HUES64 (cell line): ENCODE data around the gene TMEM9. TPM values are rescaled to one million over a fixed set of nuclear protein-coding genes. Genes with fewer than 3 reads are reported as not detected.

Experiments used
- H3K27ac ChIP-seq: 2 replicates; pipeline ENCODE4 v1.7.0; 2013; ENCODE audit warnings: low read depth, low read length, inconsistent platforms
- H3K27me3 ChIP-seq: 2 replicates; pipeline ENCODE4 v1.6.1; 2013; ENCODE audit warnings: mild to moderate bottlenecking, low read length; ENCODE audit not compliant: insufficient read depth
- H3K36me3 ChIP-seq: 2 replicates; pipeline ENCODE4 v1.6.1; 2013; ENCODE audit warnings: mild to moderate bottlenecking, low read length; ENCODE audit not compliant: insufficient read depth
- H3K4me1 ChIP-seq: 2 replicates; pipeline ENCODE4 v1.6.1; 2013; ENCODE audit warnings: mild to moderate bottlenecking, low read length, moderate library complexity; ENCODE audit not compliant: insufficient read depth
- H3K4me3 ChIP-seq: 2 replicates; pipeline ENCODE4 v1.5.1; 2013; ENCODE audit warnings: mild to moderate bottlenecking, low read length, moderate library complexity
- H3K9ac ChIP-seq: 2 replicates; pipeline ENCODE4 v1.6.1; 2013; ENCODE audit warnings: mild to moderate bottlenecking, low read depth, low read length
- H3K9me3 ChIP-seq: 2 replicates; pipeline ENCODE4 v1.6.1; 2013; ENCODE audit warnings: low read depth, low read length; ENCODE audit not compliant: insufficient read depth
- WGBS: fragments of 150-250, 120-280 bp; methylation state at CpG from one replicate; pipeline ENCODE4 v1.1.7; 2013; ENCODE audit warnings: missing lambda C conversion rate; 5-methylcytosine and 5-hydroxymethylcytosine counted together
- polyA plus RNA-seq, 2 experiments: library from polyadenylated mRNA; stranded (reverse); fragments of 50-300 nt; gene quantifications; one replicate each; pipeline ENCODE4 v1.2.3, GENCODE V29; 2013

TMEM9 gene
- polyA plus RNA-seq (2013, experiment 1 of 2), result 70.2 TPM
- polyA plus RNA-seq (2013, experiment 2 of 2), result 71.6 TPM

DNA sequence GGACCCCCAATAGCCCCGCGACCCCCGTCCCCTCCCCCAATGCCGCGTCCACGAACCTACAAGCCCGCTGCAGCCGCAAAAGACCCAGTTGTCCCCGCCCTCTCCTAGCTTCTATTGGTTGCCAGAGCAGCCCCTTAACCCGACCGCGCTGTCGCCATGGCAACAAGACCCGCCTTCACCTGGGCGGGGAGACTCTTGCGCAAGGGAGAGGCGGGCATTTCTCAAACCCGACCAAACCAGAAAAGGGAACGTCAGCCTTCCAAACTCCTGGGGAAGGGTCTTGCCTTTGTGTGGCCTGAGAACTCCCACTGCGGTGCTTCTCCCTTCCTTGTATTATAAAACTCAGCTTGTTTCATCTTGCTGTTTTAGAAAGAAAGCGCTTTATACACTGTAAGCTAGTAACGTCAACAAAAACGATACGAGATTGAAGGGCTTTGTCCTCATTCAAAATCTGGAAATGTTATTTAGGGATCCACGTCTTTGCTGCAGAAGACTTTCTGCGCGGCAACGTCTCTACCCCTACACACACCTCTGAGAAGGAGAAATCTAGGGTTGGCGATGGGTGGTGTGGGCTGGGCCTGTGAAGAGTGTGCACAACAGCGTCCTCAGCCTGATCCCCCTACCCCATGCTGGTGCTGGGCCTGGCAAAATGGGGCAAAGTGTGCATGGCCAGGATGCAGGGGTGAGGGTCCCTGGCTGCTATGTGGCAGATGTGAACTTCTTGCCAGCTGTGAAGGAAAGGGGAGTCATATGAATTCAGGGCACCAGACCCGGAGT lies at the start of gene TMEM9:
TMEM9 (minus strand) TSS at position 86 of the 777 bp plus-strand sequence. CDS start 551 bp downstream, outside the sequence.
- peaks cover 9% of the 10 kb centered on the region for H3K4me1 ChIP-seq
- WGBS, result 16% methylated on average over 27 of the region's 31 CpGs
- peak within 1 kb of the TSS; percentile 42 for H3K27ac ChIP-seq
- H3K36me3 ChIP-seq, result peaks cover 32% of the 10 kb centered on the region
- H3K9ac ChIP-seq, result peak within 1 kb of the TSS; percentile 84
- no peaks in the 10 kb centered on the region for H3K9me3 ChIP-seq
- H3K27me3 ChIP-seq, result no peaks in the 10 kb centered on the region
- peak within 1 kb of the TSS; percentile 91 for H3K4me3 ChIP-seq

DNA sequence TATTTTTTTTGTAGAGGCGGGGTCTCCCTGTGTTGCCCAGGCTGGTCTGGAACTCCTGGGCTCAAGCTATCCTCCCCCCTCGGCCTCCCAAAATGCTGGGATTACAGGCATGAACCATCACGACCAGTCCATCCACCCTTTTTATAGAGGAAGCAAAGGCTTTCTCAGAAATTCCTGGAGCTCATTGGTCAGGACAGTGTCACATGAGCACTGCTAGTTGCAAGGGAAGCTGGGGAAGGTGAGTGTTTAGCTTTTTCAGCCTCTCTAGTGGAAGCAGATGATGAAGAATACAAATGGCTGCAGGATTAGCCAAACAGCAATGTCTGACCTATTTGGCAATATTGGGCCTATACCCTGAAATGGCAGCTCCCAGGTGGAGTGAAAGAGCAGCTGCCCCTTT lies 44.3 kb upstream of the TMEM9 start:
- H3K9ac ChIP-seq, result no peak overlapping the region
- H3K4me3 ChIP-seq, result no peak overlapping the region
- 94% methylated on average over 3 of the region's 3 CpGs for WGBS
- no peaks in the 10 kb centered on the region for H3K27me3 ChIP-seq
- H3K27ac ChIP-seq, result no peak overlapping the region
- H3K36me3 ChIP-seq, result no peaks in the 10 kb centered on the region
- no peaks in the 10 kb centered on the region for H3K4me1 ChIP-seq
- H3K9me3 ChIP-seq, result no peaks in the 10 kb centered on the region

DNA sequence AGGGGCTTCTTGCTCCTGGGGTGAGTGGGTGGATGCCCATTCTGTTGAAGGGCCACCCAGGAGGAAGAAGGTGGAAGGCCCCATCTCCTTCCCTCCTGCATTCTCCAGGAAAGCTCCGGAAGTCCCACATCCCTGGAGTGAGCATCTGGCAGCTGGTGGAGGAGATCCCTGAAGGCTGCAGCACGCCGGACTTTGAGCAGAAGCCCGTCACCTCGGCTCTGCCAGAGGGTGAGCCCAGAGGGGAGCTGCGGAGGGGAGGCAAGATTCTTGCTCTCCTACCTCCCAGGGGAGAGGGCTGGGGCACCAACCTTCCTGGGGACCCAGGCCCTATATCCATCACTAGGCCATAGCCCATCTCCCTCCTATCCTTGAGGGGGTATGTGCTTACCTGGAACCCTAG lies 39.8 kb upstream of the TMEM9 start:
- 96% methylated on average over 6 of the region's 6 CpGs for WGBS
- Histone ChIP-seq H3K4me1 (no peaks in the 10 kb centered on the region), H3K36me3 (no peaks in the 10 kb centered on the region), H3K9me3 (no peaks in the 10 kb centered on the region), H3K4me3 (no peak overlapping the region), H3K27ac (no peak overlapping the region), H3K9ac (no peak overlapping the region), H3K27me3 (no peaks in the 10 kb centered on the region)

DNA sequence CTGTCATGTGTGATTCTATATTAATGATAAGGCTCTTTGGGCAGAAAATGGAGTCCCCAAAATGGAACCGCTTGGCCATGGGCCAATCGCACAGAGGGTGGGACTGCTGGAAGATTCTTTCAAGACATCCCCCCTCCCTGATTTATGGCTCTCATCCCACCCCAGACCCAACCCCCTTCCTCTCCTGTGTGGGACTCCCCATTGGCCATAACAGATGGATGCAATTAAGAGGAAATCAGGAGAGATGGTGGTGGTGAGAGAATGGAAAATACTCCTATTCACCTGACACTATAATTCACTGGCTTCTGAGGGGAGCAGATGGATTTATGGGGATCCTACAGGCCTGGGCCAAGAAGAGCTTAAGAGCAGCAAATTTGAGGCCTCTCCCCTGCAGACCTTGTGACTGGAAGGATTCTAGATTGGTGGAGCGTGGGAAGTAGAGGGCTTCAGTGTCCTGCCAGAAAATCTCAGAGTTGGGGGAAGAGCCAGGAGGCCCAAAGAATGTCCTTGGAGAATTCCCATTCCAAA lies 38.1 kb upstream of the TMEM9 start:
- no peak overlapping the region for H3K4me3 ChIP-seq
- no peaks in the 10 kb centered on the region for H3K36me3 ChIP-seq
- H3K9me3 ChIP-seq, result no peaks in the 10 kb centered on the region
- H3K27me3 ChIP-seq, result no peaks in the 10 kb centered on the region
- no peak overlapping the region for H3K9ac ChIP-seq
- H3K4me1 ChIP-seq, result no peaks in the 10 kb centered on the region
- WGBS, result 95% methylated on average over 3 of the region's 3 CpGs
- no peak overlapping the region for H3K27ac ChIP-seq

DNA sequence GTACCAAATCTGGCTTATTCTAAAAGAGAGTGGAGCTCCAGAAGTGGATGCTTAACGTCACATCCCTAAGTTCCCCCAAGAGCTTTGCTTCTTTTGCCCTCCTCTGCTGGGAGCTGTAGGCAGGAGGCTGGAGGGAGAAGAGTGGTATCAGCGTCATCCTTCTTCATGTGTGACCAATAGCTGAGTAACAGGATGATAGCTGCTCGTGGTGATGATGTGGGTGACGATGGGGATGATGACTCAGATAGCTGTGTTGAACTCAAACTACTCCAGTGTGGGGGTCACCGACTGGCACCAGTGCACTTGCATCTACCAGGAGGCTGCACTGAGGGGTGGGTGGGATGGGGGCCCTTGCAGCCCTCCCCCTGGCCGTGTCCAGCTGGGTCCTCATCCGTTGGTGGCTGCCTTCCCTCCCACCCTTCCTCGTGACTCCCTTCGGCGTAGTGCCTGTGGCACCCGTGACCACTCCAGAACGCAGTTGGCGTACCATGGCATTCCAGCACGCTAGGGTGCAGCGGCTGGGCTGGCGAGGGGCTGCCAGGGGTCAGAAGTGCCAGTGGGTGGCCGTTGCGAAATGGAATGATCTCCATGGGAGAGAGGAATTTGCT lies 37.5 kb upstream of the TMEM9 start:
- Histone ChIP-seq H3K4me1 (no peaks in the 10 kb centered on the region), H3K27ac (no peak overlapping the region), H3K9me3 (no peaks in the 10 kb centered on the region), H3K27me3 (no peaks in the 10 kb centered on the region), H3K9ac (no peak overlapping the region), H3K4me3 (no peak overlapping the region), H3K36me3 (no peaks in the 10 kb centered on the region)
- 92% methylated on average over 18 of the region's 18 CpGs for WGBS

DNA sequence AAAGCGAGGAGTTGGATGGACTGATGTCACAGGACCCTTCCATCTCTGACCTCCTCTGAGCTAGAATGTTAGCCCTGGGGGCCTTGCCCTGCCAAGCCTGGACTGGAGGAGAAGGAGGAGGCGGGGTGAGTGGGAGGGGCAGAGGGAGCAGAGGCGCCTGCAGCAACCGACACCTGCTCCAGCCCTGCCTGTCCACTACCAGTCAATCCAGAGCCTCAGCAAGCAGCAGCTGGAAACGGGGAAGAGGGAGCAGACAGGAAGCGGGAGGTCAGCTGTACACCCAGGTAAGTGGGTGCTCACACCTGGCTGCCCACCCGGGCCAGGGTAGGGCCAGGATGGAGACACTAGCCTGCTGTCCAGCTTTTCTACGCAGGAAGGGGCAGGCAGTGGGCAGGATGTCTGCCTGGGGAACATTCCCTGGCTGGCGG lies 36.4 kb upstream of the TMEM9 start, which contains the start of gene IGFN1:
IGFN1 (plus strand) TSS at position 201 of the 428 bp plus-strand sequence. CDS start 2,470 bp downstream, outside the sequence.
- no peaks in the 10 kb centered on the region for H3K9me3 ChIP-seq
- no peak within 1 kb of the TSS for H3K27ac ChIP-seq
- H3K4me1 ChIP-seq, result no peaks in the 10 kb centered on the region
- H3K4me3 ChIP-seq, result no peak within 1 kb of the TSS
- no peaks in the 10 kb centered on the region for H3K36me3 ChIP-seq
- WGBS, result 58% methylated on average over 9 of the region's 9 CpGs
- H3K27me3 ChIP-seq, result no peaks in the 10 kb centered on the region
- H3K9ac ChIP-seq, result no peak within 1 kb of the TSS

DNA sequence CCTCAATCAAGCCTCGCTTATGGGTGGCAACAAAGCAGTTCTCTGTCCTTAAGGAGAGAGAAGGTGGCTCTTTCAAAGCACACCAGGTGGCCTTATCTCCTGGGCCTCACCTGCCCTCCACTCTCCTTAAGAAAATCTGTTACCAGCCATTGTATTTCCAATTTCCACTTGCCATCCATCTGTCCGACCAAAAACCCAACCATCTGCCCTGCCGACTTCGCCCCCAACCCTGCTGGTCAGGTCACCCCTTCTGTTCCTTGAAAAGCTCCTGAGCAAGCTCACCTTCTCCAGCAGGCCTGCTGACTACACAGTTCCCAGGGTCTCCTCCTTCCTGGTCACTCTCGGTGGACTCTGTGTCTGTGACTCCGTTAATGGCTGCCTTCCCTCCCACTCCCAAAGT lies 35.7 kb upstream of the TMEM9 start:
- Histone ChIP-seq H3K4me1 (no peaks in the 10 kb centered on the region), H3K4me3 (no peak overlapping the region), H3K36me3 (no peaks in the 10 kb centered on the region), H3K9ac (no peak overlapping the region), H3K27ac (no peak overlapping the region), H3K27me3 (no peaks in the 10 kb centered on the region), H3K9me3 (no peaks in the 10 kb centered on the region)
- 96% methylated on average over 6 of the region's 6 CpGs for WGBS

DNA sequence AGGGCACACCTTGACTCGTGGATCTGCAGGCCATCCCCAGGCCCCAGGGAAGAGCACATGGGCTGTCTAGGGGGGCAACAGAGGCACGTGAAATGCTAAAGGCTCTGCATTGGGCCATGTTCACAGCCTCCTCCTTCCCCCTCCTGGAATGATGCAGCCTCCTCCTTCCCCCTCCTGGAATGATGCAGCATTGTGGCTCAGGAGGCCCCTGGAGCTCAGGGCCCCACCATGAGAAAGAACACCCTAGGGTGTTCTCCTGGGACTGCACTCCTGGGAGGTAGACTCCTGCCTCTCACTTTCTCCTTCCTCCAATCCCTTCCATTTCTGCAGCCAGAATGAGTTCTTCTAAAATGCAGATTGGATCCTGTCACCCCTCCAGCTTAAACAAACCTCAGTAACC lies 34.8 kb upstream of the TMEM9 start:
- H3K27me3 ChIP-seq, result no peaks in the 10 kb centered on the region
- H3K9ac ChIP-seq, result no peak overlapping the region
- WGBS, result 80% methylated on average over 2 of the region's 2 CpGs

DNA sequence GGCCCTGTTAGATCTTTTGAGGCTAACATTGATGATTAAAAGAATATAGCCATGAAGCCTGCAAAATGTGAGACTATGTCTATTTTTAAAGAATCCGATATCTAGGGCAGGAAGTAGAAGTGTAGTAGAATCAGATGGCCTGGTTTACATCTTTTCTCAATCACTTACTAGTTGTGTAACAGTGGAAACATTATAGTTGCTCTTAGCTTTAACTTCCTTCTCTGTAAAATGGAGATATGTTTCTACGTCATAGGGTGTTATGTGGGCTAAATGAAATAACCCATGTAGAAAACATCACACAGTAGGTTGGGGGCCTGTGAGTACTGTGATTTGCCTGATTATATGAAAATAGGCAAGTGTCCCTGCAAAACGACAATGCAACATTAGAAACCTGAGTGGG lies 31.9 kb upstream of the TMEM9 start:
- Histone ChIP-seq H3K27me3 (no peaks in the 10 kb centered on the region), H3K27ac (no peak overlapping the region), H3K4me1 (no peaks in the 10 kb centered on the region), H3K36me3 (no peaks in the 10 kb centered on the region), H3K4me3 (no peak overlapping the region), H3K9ac (no peak overlapping the region), H3K9me3 (no peaks in the 10 kb centered on the region)
- WGBS, result 90% methylated on average over 3 of the region's 3 CpGs

More for the DNA sequence above, 34.8 kb upstream of the TMEM9 start:
- no peak overlapping the region for H3K27ac ChIP-seq
- no peaks in the 10 kb centered on the region for H3K4me1 ChIP-seq
- no peak overlapping the region for H3K4me3 ChIP-seq
- H3K9me3 ChIP-seq, result no peaks in the 10 kb centered on the region
- no peaks in the 10 kb centered on the region for H3K36me3 ChIP-seq

DNA sequence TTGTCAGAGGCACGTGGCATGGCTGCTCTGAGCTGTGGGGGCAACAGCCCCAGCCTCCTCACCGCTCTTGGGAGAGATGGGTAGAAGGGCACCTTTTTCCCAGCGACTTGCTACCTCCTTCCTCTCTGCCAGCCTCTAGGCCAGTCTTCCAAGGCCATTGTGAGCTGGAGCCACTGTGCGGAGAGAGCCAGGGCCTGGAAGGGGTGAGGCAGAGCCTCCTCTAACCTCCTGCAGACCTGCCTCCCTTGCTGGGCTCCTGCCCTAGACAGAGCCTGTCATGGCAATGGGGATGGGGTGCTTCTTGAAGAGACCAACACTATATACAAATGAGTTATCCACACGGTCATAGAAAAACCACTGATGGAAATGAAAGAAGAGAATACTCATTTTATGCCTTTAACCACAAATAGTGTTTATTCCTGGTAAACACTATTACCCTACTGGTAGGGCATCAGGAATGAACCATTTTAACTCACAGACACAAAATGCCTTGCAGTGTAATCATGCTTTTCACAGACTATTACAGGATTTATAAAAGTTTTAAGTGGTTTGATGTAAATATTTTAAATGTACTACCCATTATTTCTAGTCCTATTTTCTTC lies 31.4 kb upstream of the TMEM9 start:
- Histone ChIP-seq H3K27me3 (no peaks in the 10 kb centered on the region), H3K36me3 (no peaks in the 10 kb centered on the region), H3K27ac (no peak overlapping the region), H3K4me1 (no peaks in the 10 kb centered on the region), H3K4me3 (no peak overlapping the region), H3K9ac (no peak overlapping the region), H3K9me3 (no peaks in the 10 kb centered on the region)
- 81% methylated on average over 5 of the region's 5 CpGs for WGBS

DNA sequence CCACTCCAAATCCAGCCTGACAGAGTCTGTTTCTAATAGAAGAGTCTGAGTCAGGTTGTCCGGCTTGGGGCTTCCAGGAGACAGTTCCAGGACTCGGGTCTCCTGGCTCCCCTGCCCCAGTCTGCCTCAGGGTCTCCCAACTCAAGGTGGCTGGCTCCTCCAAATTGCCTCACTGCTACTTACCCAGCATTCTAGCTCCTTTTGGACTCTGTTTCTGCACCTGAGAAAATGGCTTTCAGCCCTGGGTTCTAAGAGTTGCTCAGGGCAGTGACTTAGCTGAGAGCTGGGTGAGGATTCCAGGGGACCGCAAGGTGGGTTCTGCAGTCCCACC lies 30.8 kb upstream of the TMEM9 start:
- Histone ChIP-seq H3K4me3 (no peak overlapping the region), H3K27me3 (no peaks in the 10 kb centered on the region), H3K9ac (no peak overlapping the region), H3K36me3 (no peaks in the 10 kb centered on the region), H3K27ac (no peak overlapping the region), H3K4me1 (no peaks in the 10 kb centered on the region), H3K9me3 (no peaks in the 10 kb centered on the region)
- 69% methylated on average over 3 of the region's 3 CpGs for WGBS
